ENCODE measurements around the gene UBE3C.

GRCh38 chr7:157133304-157133703 lies 5.4 kb upstream of the UBE3C start:
- no peak for TF ChIP-seq EZH2 (IDR thresholded peaks at IDR 0.05; ENCODE audit: insufficient read depth, poor library complexity, severe bottlenecking)
- no peak for TF ChIP-seq EZH2phosphoT487 (IDR thresholded peaks at IDR 0.05; ENCODE audit: insufficient read depth, low read depth)
